Non-pigmented ciliary epithelial cell (primary cell): ENCODE measurements around the gene RBM34.
"Not testable (repeated sequence)": the region's sequence is repeated elsewhere in the genome, so short reads cannot be mapped to it uniquely, and the experiment has no call there.

Experiments used
- DNase-seq: peaks from one replicate; pipeline ENCODE4 v3.0.0-alpha.2; 2010; ENCODE audit warnings: low read depth

RBM34 gene

DNA sequence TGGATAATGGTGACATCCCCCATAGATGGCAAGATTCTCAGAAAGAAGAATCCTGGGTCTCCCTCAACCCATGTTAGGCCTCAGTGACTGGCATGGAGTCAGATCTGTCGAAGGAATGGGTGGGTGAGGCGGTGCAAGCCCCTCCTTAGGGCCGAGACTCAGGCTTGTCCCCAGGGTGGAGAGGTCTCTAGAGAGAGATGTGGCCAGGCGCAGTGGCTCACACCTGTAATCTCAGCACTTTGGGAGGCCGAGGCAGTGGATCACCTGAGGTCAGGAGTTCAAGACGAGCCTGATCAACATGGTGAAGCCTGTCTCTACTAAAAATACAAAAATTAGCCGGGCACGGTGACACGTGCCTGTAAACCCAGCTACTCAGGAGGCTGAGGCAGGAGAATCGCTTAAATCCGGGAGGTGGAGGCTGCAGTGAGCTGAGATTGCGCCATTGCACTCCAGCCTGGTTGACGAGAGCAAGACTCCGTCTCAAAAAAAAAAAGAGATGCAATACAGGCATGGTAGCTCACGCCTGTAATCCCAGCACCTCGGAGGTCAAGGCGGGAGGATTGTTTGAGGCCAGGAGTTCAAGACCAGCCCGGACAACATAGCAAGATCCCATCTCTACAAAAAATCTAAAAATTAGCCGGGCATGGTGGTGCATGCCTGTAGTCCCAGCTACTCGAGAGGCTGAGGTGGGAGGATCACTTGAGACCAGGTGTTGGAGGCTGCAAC lies 69.6 kb downstream of the RBM34 start:
- DNase-seq: not testable (repeated sequence)

DNA sequence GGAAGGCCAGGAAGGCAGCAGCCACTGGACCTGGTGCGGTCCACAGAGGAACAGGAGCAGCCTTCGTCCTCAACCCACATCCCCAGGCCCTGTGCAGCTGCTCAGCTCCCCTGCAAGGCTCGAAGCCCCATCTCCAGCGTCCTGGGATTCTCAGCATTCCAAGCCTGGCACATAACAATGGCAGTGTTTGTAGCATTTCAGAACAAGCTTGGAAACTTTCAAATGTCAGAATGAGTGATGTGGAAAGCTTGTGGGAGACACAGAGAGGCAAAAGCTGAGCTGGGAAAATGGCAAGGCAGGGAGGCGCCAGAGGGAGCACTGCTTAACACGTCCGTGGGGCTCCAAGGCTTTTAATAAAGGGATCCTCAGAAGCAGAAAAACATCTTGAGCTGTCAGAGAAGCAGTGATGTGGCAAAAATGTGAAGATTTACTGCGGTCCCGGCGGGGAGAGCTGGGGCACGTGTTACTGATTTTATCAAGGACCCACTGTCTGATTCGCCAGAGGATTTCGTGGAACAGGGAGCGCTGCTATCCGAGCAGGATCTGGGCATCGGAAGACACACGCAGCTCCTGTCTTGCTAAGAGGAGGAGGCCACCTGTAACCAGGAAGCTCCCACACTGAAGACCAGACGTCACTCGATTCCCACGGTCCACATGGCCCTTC lies 70.5 kb downstream of the RBM34 start:
- DNase-seq: no peak

DNA sequence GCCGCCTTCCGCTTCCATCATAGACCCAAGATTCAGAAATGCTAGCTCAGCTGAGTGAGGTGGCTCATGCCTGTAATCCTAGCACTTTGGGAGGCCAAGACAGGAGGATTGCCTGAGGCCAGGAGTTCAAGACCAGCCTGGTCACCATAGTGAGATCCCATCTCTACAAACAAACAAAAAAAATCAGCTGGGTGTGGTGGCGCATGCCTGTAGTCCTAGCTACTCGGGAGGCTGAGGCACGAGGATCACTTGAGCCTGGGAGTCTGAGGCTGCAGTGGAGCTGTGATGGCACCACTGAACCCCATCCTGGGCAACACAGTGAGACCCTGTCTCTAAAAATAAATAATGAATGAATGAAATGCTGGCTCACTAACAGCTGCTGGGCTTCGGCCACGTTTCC lies 72.1 kb downstream of the RBM34 start:
- DNase-seq: no peak

DNA sequence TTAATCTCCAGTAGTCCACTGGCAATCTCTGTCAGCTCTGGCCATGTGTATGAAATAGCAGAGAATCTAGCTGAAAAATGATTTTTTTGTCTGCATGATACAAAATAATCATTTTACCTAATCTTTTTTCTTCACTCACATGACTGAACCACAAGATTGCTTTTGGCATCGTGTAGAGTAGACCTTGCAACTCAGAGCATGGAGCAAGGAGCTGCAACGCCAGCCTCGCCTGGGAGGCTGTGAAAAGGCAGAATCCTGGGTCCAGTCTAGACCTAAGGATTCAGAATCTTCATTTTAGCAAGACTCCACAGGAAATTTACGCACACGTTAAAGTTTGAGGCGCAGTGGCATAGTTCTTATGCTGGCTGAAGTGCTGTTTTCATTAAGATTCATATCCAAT lies 72.6 kb downstream of the RBM34 start:
- no peak for DNase-seq

DNA sequence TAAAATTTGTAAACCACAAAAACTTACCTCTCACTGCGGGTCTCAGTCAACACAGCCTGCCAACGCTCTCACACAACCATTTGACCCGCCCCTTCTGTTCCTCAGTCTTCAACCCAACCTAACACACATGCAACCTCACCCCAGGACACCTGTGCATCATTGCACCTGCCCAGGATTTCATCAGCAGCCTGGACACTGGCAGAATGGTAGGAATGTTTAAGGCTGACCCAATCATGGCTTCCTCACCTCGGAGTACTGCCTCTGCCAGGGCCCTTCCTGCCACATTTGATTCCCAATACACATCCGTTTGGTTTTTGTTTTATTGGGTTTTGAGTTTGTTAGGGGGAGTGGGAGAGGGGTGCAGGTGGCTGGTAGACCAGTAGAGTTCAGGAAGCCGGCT lies 73.1 kb downstream of the RBM34 start:
- DNase-seq: no peak

DNA sequence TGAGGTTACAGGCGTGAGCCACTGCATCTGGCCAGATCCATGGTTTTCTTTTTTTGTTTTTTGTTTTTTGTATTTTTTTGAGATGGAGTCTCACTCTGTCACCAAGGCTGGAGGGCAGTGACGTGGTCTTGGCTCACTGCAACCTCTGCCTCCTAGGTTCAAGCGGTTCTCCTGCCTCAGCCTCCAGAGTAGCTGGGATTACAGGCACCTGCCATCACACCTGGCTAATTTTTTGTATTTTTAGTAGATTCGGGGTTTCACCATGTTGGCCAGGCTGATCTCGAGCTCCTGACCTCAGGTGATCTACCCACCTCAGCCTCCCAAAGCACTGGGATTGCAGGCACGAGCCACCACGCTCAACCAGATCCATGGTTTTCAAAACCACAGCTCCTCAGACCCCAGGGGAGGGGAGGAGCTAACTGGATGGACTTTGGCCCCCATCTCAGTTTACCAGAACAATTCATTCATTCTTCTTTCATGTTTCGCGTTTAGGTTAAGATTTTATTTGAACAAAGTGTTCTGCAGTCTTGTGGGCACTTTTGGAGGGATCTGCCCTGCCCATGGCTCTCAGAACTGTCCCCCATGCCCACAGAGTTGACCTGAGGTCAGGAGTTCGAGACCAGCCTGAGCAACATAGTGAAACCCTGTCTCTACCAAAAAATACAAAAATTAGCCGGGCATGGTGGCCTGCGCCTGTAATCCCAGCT lies 75.5 kb downstream of the RBM34 start:
- DNase-seq: not testable (repeated sequence)
